Epithelial cell of umbilical artery (primary cell): Measurements from ENCODE around the gene EVX2. TPM values are rescaled to one million over a fixed set of nuclear protein-coding genes. Genes with fewer than 3 reads are reported as not detected.

ENCODE experiments used
- total RNA-seq: library from RNA; depleted of rRNA; stranded (reverse); fragments of >200 nt; gene quantifications from 2 replicates; pipeline ENCODE4 v1.2.3, GENCODE V29; 2014

The EVX2 gene
- not detected in 2 replicates for total RNA-seq

DNA sequence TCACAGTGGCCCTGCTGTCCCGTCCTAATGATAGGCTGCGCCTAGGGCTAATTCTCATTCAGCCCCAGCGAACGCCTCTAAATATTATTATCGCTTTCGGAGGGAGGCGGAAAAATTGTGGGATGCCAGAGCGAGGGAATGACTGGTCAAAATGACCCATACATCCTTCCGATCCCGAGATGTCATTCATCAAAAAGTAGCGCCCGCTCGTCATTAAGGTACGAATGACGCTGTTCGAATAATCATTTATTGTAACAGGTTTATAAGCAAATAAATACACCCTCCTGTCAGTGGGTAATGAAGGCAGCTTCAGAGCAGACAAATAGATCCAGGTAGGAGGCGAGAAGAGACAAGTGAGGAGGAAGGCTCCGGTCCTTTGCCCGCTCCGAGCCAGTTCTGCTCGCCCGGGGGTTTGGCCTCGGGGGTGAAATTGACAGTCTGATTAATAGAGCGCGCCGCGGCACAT lies at the start of gene EVX2:
Gene EVX2, minus strand, starts transcription at position 167 of the 466 bp plus-strand sequence. CDS start 186 bp downstream, outside the sequence.

DNA sequence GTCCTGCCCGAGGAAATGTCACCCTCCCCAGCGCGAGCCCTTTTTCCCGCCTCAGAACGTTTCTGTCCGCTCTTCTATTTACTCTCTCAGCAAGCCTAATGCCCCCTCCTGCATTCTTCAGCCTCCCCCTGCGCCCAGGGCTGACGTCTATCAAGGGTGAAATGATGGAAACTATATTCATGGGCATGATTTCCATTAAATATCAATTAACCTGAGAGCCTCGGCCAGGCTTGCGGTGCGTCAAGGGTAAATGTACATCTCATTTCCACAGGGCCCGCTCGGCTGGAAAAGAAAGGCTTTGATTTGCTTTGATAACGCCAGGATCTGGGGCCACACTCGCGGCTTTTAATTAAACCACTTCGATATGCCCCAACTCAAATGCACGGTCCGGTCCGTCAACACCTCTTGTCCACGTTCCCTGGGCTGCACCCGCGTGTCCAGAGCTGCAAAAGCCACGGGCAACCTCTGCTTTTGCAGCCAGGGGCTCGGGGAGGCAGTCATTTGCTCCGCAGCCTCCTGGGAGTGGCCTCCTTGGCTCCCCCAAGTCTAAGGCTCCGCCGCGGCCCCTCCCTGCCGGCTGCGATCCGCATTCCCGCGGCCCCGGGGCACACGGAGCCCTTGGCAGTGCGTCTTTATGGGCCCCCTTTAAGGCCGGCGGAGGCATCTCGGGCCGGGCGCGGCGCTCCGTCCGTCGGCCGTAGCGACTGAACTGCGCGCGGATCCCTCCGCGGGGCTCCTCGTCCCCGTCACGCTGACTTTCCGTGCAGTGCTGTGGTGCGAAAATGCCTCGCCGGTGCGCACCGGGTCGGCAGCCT lies 45.4 kb upstream of the EVX2 start, which contains the start of gene HOXD8:
Gene HOXD8, plus strand, starts transcription at position 724 of the 815 bp plus-strand sequence. CDS start 662 bp downstream, outside the sequence.

DNA sequence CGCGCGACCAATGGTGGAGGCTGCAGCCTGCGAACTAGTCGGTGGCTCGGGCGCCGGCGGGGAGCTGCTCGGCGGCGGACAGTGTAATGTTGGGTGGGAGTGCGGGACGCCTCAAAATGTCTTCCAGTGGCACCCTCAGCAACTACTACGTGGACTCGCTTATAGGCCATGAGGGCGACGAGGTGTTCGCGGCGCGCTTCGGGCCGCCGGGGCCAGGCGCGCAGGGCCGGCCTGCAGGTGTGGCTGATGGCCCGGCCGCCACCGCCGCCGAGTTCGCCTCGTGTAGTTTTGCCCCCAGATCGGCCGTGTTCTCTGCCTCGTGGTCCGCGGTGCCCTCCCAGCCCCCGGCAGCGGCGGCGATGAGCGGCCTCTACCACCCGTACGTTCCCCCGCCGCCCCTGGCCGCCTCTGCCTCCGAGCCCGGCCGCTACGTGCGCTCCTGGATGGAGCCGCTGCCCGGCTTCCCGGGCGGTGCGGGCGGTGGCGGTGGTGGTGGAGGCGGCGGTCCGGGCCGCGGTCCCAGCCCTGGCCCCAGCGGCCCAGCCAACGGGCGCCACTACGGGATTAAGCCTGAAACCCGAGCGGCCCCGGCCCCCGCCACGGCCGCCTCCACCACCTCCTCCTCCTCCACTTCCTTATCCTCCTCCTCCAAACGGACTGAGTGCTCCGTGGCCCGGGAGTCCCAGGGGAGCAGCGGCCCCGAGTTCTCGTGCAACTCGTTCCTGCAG lies 39.1 kb upstream of the EVX2 start, which contains the start of gene HOXD9:
Gene HOXD9, plus strand, starts transcription at position 37 of the 728 bp plus-strand sequence. Its CDS starts 50 bp downstream, at position 87.

DNA sequence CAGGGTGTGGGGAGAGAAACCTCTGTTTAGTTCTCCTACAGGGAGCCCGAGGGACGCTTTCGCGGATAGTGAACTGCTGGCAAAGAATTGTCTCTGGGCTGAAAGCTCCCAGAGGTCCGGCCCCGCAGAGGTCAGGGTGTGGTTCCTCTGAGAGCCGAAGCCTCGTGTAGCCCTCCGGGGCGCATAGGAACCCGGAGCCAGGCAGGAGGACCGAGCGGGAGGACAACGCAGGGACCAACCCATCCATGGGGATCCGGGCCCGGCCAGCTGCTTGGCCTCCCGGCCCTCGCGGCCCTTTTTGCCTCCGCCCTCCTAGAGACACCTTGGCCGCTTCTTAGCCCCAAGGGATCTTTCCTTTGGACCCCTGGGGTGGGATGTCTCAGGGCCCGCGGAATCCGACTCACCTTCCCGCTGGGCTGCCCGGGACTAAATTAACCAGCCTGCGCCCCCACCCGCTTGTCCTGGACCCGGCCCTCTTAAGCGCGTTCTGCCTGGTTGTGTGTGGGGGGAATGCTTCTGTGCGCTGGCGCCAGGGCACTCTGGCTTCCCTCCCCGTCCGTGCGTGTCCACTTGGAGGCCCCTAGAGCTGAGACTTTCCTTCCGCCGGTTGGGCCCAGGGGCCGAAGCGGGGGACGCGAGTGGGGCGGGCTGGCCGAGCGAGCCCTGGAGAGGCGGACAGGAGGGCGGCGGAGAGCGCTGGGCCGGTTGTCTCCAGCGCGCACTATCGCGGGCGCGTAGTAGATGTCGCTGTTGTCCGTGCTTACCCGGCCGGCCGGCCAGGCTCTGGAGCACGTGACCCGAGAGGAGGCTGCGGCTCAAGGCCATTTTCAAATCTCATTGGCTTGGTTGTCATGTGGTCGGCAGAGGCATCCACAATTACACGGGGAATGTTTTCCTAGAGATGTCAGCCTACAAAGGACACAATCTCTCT lies 32.4 kb upstream of the EVX2 start, which contains the start of gene HOXD10:
Gene HOXD10, plus strand, starts transcription at position 896 of the 931 bp plus-strand sequence. CDS start 56 bp downstream, outside the sequence.

DNA sequence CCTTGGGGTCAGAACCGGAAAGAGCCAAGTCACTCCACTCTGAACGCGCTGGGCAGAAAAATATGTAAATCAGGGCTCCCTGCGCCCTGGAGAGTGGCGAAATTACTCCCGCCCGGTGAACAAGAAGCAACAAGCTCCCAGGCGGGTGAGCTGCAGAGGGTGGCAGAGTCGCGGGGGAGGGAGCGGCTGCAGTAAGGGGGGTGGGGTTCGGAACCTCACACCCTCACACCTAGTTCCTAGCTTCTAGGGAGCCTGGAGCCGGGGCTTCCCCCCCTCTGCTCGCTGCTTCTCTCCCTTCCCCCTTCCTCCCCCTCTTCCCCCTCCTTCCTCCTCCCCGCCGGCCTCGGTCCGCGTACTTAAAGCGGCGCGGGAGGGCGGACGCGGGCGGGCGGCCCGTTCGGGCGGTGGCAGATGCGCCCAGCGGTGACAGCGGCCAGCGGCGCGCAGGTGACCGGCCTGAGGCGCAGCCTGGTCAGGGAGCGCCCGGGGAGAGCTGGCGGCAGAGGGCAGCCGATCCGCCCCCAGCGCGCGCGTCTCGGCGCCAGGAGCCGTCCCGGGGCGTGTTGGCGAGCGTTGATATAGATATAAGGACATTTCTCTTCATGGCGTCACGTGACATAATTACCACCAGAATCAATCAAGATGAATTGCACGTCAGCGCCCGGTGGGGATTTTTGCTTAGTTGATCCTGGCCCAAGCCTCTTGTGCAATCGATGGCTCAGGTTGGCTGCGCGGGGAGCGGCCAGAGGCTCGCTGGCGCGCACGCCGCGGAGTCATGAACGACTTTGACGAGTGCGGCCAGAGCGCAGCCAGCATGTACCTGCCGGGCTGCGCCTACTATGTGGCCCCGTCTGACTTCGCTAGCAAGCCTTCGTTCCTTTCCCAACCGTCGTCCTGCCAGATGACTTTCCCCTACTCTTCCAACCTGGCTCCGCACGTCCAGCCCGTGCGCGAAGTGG lies 23.1 kb upstream of the EVX2 start, which contains the start of gene HOXD11:
Gene HOXD11, plus strand, starts transcription at position 700 of the 959 bp plus-strand sequence. Its CDS starts 76 bp downstream, at position 776.

DNA sequence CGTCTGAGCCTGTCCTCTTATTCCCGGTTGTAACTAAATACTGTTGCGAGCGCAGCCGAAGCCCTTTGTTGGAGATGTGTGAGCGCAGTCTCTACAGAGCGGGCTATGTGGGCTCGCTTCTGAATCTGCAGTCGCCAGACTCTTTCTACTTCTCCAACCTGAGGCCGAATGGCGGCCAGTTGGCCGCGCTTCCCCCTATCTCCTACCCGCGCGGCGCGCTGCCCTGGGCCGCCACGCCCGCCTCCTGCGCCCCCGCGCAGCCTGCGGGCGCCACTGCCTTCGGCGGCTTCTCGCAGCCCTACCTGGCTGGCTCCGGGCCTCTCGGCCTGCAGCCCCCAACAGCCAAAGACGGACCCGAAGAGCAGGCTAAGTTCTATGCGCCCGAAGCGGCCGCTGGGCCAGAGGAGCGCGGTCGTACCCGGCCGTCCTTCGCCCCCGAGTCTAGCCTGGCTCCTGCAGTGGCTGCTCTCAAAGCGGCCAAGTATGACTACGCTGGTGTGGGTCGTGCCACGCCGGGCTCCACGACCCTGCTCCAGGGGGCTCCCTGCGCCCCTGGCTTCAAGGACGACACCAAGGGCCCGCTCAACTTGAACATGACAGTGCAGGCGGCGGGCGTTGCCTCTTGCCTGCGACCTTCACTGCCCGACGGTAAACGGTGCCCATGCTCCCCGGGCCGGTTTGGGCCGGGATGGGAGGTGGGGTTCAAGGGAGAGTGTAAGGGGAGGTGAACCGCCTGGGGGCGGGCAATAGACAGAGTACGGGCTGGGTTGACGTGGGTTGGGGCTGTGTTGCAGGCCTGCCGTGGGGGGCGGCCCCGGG lies 16.2 kb upstream of the EVX2 start, which contains the start of gene HOXD12:
Gene HOXD12, plus strand, starts transcription at position 68 of the 819 bp plus-strand sequence. Its CDS starts 7 bp downstream, at position 75.

DNA sequence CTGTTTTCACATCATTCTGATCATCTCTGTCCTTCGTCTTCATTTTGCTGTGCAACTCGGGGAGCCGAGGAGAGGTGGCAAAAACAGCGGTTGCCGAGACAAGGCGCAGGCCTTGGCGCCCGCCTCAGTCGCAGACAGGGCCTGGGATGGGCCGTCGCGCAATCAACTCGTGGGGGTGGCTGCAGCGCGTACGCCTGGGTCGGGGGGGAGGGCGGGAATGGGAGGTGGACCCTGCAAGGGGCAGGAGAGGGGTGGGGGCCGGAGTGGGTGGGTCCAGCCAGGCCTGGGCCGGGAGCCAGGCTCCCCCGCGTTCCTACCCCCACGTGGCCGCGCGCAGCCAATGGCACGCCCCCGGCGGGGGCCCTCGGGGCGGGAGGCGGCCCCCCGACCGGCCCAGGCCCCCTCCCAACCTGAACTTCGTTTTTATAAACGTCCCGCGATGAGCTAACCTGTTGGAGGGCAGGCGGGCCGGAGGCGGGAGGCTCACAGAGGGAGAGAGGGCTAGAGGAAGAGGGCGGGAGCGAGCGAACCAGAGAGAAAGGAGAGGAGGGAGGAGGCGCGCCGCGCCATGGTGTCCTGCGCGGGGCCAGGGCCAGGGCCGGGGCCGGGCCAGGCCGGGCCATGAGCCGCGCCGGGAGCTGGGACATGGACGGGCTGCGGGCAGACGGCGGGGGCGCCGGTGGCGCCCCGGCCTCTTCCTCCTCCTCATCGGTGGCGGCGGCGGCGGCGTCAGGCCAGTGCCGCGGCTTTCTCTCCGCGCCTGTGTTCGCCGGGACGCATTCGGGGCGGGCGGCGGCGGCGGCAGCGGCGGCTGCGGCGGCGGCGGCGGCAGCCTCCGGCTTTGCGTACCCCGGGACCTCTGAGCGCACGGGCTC lies 8.7 kb upstream of the EVX2 start, which contains the start of gene HOXD13:
Gene HOXD13, plus strand, starts transcription at position 452 of the 875 bp plus-strand sequence. Its CDS starts 170 bp downstream, at position 622.

Other genes starting within 250 kb of the EVX2 start
- 5.8 and 10.5 TPM in 2 replicates for gene LNPK, start 81.7 kb downstream of the EVX2 start, total RNA-seq
- gene HOXD13, start 8.8 kb upstream of the EVX2 start, total RNA-seq: under 0.01 TPM in 1 of 2 replicates, not detected in the other
- gene HOXD12, start 15.8 kb upstream of the EVX2 start, total RNA-seq: not detected in 2 replicates
- gene HOXD11, start 23.3 kb upstream of the EVX2 start, total RNA-seq: not detected in 2 replicates
- gene HOXD10, start 32.8 kb upstream of the EVX2 start, total RNA-seq: under 0.01 and 0.15 TPM in 2 replicates
- gene HOXD9, start 38.8 kb upstream of the EVX2 start, total RNA-seq: 1.3 and 1.4 TPM in 2 replicates
- gene HOXD8, start 45.7 kb upstream of the EVX2 start, total RNA-seq: 6.2 and 7.8 TPM in 2 replicates
- 0.65 and 3.5 TPM in 2 replicates for gene HOXD4, start 67.6 kb upstream of the EVX2 start, total RNA-seq
- gene HOXD3, start 73.3 kb upstream of the EVX2 start, total RNA-seq: 4.2 and 5.9 TPM in 2 replicates
- gene HOXD1, start 104.7 kb upstream of the EVX2 start, total RNA-seq: 4.3 and 7.8 TPM in 2 replicates
- 33.7 and 38.3 TPM in 2 replicates for gene MTX2, start 185.5 kb upstream of the EVX2 start, total RNA-seq